Spinal cord (tissue), 10 donors: ENCODE data around the gene MLXIPL. TPM values are rescaled to one million over a fixed set of nuclear protein-coding genes. Genes with fewer than 3 reads are reported as not detected.
"Not testable (repeated sequence)": the region's sequence is repeated elsewhere in the genome, so short reads cannot be mapped to it uniquely, and the experiment has no call there.

Experiments used
- DNase-seq, 6 donors: peaks; one replicate each; pipeline versions ENCODE4 v3.0.0 to v3.0.0-alpha.2; 2013 to 2015; ENCODE audit warnings: low spot score in 6 of 6, low read depth in 4 of 6
- H3K27ac ChIP-seq: one replicate; pipeline ENCODE4 v1.5.1; 2013; ENCODE audit warnings: low read depth, low read length, control low read depth
- H3K27me3 ChIP-seq: one replicate; pipeline ENCODE4 v1.6.1; 2013; ENCODE audit warnings: low read length; ENCODE audit not compliant: control insufficient read depth, insufficient read depth
- H3K36me3 ChIP-seq: one replicate; pipeline ENCODE4 v1.6.1; 2013; ENCODE audit warnings: low read length; ENCODE audit not compliant: control insufficient read depth, insufficient read depth
- H3K4me1 ChIP-seq: one replicate; pipeline ENCODE4 v1.6.1; 2013; ENCODE audit warnings: low read length; ENCODE audit not compliant: control insufficient read depth, insufficient read depth
- H3K4me3 ChIP-seq: one replicate; pipeline ENCODE4 v1.5.1; 2013; ENCODE audit warnings: low read depth, low read length, control low read depth
- H3K9me3 ChIP-seq: one replicate; pipeline ENCODE4 v1.6.1; 2013; ENCODE audit warnings: low read length; ENCODE audit not compliant: control insufficient read depth, insufficient read depth
- WGBS: methylation state at CpG from one replicate; pipeline ENCODE4 v1.1.5; 2013; ENCODE audit warnings: missing lambda C conversion rate; ENCODE audit not compliant: insufficient coverage; 5-methylcytosine and 5-hydroxymethylcytosine counted together
- polyA plus RNA-seq, 2 donors: library from polyadenylated mRNA; unstranded; fragments of 120-200 nt; gene quantifications; one replicate each; pipeline ENCODE4 v1.2.1, GENCODE V29; 2013; ENCODE audit not compliant: insufficient read length in 2 of 2
- total RNA-seq, 2 donors: library from RNA; depleted of rRNA in 1 of 2; stranded (reverse); fragments of 120-200 nt in 1 of 2; fragments of >200 nt in 1 of 2; gene quantifications; one replicate each; pipeline versions ENCODE4 v1.2.3 to v1.2.4, GENCODE V29; 2013 to 2014
- donor health status: healthy.

The MLXIPL gene
- total and polyA plus RNA-seq, 4 donors: 0.55 to 4.4 (median 2.2) TPM

- DNase-seq, H3K27me3 ChIP-seq: not testable (repeated sequence)
- 94% methylated on average over 8 of the region's 9 CpGs for WGBS
Measured at GRCh38 chr7:73617520-73617919, 6.8 kb downstream of the MLXIPL start.

DNA sequence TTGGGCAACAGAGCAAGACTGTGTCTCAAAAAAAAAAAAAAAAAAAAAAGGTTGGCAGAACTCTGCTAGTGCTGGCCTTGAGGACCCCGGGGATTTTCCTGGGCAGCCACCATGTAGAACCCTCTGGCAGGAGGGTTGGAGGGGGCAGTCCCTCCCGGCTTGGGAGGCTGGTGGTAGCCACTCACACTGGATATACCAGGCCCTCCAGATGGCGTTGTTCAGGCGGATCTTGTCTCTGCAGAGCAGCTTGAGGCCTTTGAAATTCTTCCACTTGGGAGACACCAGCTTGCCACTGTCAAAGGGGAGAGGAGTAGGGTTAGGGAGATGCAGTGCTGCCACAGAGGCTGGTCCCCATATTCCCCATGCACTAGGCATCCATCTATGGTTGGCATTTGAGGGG, 8.4 kb downstream of the MLXIPL start:
- peaks cover 3% of the 10 kb centered on the region for H3K27me3 ChIP-seq
- H3K36me3 ChIP-seq: no peaks in the 10 kb centered on the region
- no peaks in the 10 kb centered on the region for H3K9me3 ChIP-seq
- no peak overlapping the region for H3K4me3 ChIP-seq
- WGBS: 46% methylated on average over 4 of the region's 4 CpGs
- no peaks in the 10 kb centered on the region for H3K4me1 ChIP-seq
- H3K27ac ChIP-seq: no peak overlapping the region
- DNase-seq: no peak

More at GRCh38 chr7:73617520-73617919, 6.8 kb downstream of the MLXIPL start:
- H3K4me3 ChIP-seq, H3K9me3 ChIP-seq, H3K27ac ChIP-seq, H3K4me1 ChIP-seq, H3K36me3 ChIP-seq: not testable (repeated sequence)

DNA sequence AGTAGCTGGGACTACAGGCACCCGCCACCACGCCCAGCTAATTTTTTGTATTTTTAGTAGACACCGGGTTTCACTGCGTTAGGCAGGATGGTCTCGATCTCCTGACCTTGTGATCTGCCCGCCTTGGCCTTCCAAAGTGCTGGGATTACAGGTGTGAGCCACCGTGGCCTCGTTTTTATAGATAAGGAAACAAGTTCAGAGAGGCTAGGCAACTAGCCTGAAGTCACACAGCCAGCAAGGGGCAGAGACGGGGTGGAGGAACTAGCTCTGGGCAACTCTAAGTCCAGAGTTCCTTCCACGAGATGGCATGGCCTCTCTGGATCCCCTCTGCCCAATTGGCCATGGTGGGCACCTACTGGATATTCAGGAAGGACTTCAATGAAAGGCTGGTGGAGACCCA, 9.4 kb downstream of the MLXIPL start:
- not testable (repeated sequence) for H3K4me1 ChIP-seq, H3K27ac ChIP-seq, DNase-seq, H3K4me3 ChIP-seq, H3K36me3 ChIP-seq, H3K27me3 ChIP-seq, H3K9me3 ChIP-seq
- WGBS: 90% methylated on average over 10 of the region's 10 CpGs

DNA sequence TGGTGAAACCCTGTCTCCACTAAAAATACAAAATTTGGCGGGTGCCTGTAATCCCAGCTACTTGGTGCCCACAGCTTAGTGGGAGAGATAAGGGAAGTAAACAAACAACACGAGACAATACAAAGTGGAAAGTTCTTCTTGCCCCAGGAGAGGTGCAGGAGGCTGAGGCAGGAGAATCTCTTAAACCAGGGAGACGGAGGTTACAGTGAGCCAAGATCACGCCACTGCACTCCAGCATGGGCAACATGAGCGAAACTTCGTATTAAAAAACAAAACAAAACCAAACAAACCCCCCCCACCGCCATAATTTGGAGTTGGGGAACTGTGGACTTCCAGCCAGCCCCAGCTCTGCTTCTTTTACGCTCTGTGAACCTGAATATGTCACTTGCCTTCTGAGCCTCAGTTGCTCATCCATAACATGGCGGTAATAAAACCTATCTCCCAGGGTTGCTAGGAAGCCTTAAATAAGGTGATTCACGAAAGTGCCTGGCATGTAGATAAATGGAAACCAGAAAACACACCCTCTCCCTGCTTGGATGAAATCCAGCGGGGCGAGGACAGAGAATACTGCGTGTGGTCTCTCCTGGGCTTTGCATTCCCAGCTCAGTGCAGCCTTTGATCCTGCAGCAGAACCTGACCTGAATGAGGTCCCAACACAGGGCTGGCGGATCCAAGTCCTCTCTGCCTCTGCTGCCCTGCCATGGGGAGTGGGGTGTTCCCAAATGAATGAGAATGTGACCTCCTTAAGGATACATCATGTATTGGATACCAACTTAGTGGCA, 10.2 kb downstream of the MLXIPL start:
- Histone ChIP-seq H3K4me3 (no peak overlapping the region), H3K4me1 (no peaks in the 10 kb centered on the region), H3K27me3 (peaks cover 3% of the 10 kb centered on the region), H3K27ac (no peak overlapping the region), H3K36me3 (no peaks in the 10 kb centered on the region), H3K9me3 (no peaks in the 10 kb centered on the region)
- DNase-seq: peak in 1 of 6 donors; percentile 3
- WGBS: 69% methylated on average over 8 of the region's 14 CpGs

DNA sequence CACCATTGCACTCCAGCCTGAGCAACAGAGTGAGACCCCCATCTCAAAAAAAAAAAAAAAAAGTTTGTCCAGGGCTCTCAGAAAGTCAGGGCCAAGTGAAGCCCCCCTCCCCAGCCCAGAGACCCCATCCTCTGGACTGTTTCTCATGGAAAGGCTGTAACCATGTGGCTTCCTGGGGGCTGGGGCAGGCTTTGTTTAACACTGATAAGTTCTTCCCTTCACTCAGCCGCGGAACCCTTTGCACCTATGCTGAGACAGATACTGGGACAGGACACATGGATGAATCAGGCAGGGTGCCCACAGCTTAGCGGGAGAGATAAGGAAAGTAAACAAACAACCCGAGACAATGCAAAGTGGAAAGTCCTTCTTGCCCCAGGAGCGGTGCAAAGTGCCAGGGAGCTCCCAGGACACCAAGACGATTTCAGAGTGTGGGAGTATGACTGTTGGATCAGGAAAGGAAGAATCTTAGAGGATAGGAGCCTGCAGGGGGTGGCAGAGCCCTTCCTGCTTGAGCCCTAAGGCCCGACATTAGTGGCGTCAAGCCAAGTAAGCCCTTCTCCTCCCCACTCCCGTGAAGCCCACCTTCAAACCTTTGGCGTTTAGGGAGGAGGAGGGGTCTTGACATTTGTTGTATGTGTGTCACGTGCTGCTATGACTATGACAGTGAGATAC, 11.6 kb downstream of the MLXIPL start:
- no peak overlapping the region for H3K27ac ChIP-seq
- DNase-seq: no peak
- H3K36me3 ChIP-seq: no peaks in the 10 kb centered on the region
- no peak overlapping the region for H3K4me3 ChIP-seq
- H3K9me3 ChIP-seq: no peaks in the 10 kb centered on the region
- H3K4me1 ChIP-seq: no peaks in the 10 kb centered on the region
- H3K27me3 ChIP-seq: peaks cover 3% of the 10 kb centered on the region
- whole genome bisulfite sequencing: 12% methylated on average over 4 of the region's 11 CpGs

- no peak for DNase-seq
- Histone ChIP-seq H3K4me1 (peaks cover 9% of the 10 kb centered on the region), H3K4me3 (no peak overlapping the region), H3K27me3 (peaks cover 6% of the 10 kb centered on the region), H3K36me3 (no peaks in the 10 kb centered on the region), H3K27ac (no peak overlapping the region), H3K9me3 (no peaks in the 10 kb centered on the region)
- WGBS: 75% methylated on average over 11 of the region's 11 CpGs
Measured at GRCh38 chr7:73611017-73611555, 13.2 kb downstream of the MLXIPL start.

- H3K4me1 ChIP-seq: peaks cover 9% of the 10 kb centered on the region
- WGBS: 81% methylated on average over 4 of the region's 4 CpGs
- H3K9me3 ChIP-seq: no peaks in the 10 kb centered on the region
- H3K4me3 ChIP-seq: no peak overlapping the region
- peaks cover 6% of the 10 kb centered on the region for H3K27me3 ChIP-seq
- no peak for DNase-seq
- H3K27ac ChIP-seq: no peak overlapping the region
- no peaks in the 10 kb centered on the region for H3K36me3 ChIP-seq
Measured at GRCh38 chr7:73610105-73610504, 14.2 kb downstream of the MLXIPL start.

GRCh38 chr7:73607692-73607983, 16.7 kb downstream of the MLXIPL start:
- H3K36me3 ChIP-seq, H3K9me3 ChIP-seq, H3K4me3 ChIP-seq, H3K4me1 ChIP-seq, H3K27me3 ChIP-seq, H3K27ac ChIP-seq, DNase-seq: not testable (repeated sequence)
- WGBS: 80% methylated on average over 1 of the region's 5 CpGs

DNA sequence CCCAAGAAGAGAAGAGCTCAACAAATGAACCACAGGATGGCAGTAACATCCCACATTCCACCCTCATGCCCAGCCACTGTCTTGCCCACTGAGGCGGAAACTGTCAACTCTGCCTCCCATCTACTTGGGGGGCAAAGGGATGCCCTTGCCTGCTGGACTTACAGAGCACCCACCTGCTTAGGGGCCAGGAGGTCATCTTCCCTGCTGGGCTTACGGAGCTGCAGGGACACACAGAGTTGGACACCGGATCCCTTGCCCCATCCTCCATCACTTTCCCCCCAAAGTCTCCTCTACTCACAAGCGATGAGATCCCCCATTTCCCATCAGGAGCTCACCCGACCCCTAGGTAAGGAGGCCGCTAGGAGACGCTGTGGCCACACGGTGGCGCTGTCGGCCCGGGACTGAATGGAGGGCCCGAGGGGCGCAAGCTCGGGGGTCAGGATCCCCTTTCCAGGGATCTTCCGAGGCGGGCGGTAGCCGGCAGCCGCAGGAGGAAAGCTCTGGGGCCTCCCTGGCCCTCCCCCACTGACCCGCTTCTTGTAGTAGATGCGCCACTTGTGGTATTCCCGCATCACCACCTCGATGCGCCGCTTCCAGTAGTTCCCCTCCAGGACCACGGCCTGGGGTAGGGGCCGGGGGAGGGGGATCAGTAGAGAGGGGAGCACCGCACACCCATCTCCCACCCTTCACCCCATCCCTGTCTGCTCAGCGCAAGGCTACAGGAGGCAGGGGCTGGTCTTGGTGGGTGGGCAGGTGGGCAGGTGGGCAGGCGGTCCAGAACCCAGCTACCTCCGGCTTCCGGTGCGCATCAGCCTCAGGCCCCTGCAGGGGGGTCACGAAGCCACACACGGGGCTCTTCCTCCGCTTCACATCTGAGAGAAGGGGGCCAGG, 17.3 kb downstream of the MLXIPL start:
- peak in 4 of 6 donors; percentile 39 to 87 (median 64) for DNase-seq
- WGBS: 13% methylated on average over 27 of the region's 36 CpGs
- Histone ChIP-seq H3K36me3 (no peaks in the 10 kb centered on the region), H3K27ac (no peak overlapping the region), H3K4me1 (peaks cover 9% of the 10 kb centered on the region), H3K4me3 (peak overlapping the region; percentile 17), H3K9me3 (no peaks in the 10 kb centered on the region), H3K27me3 (peaks cover 3% of the 10 kb centered on the region)
